Stimulated activated effector memory CD8-positive, alpha-beta T cell treated with anti-CD3 and anti-CD28 coated beads, Interleukin-12 subunit alpha, Interleukin-12 subunit beta, amount 100 ng/mL, for 72 hours (primary cell): Measurements from ENCODE around the gene SNRPA1.
"Not testable (repeated sequence)": the region's sequence is repeated elsewhere in the genome, so short reads cannot be mapped to it uniquely, and the experiment has no call there.

Experiments used
- ATAC-seq: fragments of 150-1000 bp; cut with Tn5 transposase; 2 replicates; pipeline ENCODE4 v1.10.0; 2021
- DNase-seq, 2 donors: peaks; one replicate each; pipeline ENCODE4 v3.0.0; 2021 to 2022; ENCODE audit warnings: low spot score in 2 of 2
- H3K27ac Mint-ChIP-seq: one replicate; pipeline ENCODE4 v1.8.0; 2022; ENCODE audit warnings: mild to moderate bottlenecking, mixed read lengths
- H3K36me3 Mint-ChIP-seq: one replicate; pipeline ENCODE4 v1.8.0; 2022; ENCODE audit warnings: mild to moderate bottlenecking, mixed read lengths
- H3K4me1 Mint-ChIP-seq: one replicate; pipeline ENCODE4 v1.8.0; 2022; ENCODE audit warnings: mixed read lengths
- H3K4me3 Mint-ChIP-seq: one replicate; pipeline ENCODE4 v1.8.0; 2022; ENCODE audit warnings: mild to moderate bottlenecking, mixed read lengths
- H3K9me3 Mint-ChIP-seq: one replicate; pipeline ENCODE4 v1.8.0; 2022; ENCODE audit warnings: mixed read lengths

The SNRPA1 gene

DNA sequence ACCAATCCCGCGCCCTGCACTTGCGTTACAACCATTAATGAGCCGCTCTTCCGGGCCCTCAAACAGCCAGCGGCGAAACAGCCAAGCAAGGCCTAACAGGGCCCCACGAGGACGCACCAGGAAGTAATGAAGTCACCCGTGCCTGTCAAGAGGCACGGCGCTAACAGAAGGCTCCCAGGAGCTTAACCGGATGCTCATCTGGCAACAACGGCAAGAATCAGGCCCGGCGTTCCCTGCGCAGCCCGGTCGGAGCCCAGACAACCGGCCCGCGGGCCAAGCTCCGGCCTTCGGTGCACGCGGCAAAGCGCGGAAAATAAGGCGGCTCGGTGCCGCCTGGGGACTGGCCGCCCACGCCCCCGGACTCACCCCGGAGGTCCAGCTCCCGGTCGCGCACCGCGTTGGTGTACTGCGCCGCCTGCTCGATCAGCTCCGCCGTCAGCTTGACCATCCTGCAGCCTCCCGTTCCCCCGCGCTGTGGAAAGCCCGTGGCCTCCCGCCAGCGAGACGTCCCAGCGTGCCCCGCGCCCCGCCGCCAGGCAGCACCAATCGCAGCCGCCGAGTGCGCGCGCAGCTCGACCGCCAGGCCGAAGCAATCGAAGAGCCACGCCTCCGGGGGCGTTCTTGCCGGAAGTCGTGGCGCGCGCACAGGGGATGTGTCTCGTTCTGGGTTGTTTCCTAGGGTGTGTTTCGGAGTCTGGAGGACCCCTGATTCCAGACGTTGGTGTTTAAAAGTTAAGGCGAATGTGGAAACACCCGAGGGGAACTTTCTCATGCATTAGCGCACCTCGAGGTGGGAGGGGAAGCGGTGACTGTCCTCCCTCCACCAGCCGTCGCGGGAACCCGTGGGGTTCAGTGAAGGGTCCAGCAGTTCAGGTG lies at the start of gene SNRPA1:
TSS of gene SNRPA1 (minus strand) at position 518 of the 876 bp plus-strand sequence. CDS start at position 448, 70 bp downstream.
- Mint-ChIP-seq H3K4me1 (peaks cover 24% of the 10 kb centered on the region), H3K36me3 (peaks cover 56% of the 10 kb centered on the region), H3K27ac (peak within 1 kb of the TSS; percentile 96), H3K9me3 (no peaks in the 10 kb centered on the region), H3K4me3 (peak within 1 kb of the TSS; percentile 96)
- ATAC-seq (peak; percentile 92), DNase-seq (peak; percentile 97 to 99)

DNA sequence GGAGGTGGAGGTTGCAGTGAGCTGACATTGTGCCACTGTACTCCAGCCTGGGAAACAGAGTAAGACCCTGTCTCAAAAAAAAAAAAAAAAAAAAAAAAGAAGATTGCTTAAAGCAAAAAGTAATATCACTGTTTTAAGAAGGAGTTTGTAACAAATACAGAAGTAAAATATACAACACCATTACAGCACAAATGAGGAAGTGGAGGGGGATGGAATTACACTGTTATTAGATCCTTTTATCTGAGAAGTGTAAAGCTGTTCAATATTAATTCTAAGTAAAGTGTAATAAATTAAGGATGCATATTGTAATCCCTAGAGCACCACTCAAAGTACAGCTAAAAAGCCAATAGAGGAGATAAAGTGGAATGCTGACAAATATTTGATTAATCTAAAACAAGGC lies 47.0 kb upstream of the SNRPA1 start:
- no peak for ATAC-seq
- Mint-ChIP-seq H3K27ac (no peak overlapping the region), H3K4me3 (no peak overlapping the region), H3K4me1 (no peaks in the 10 kb centered on the region), H3K36me3 (no peaks in the 10 kb centered on the region), H3K9me3 (peaks cover 2% of the 10 kb centered on the region)
- no peak for DNase-seq

GRCh38 chr15:101338502-101339057 lies 43.5 kb upstream of the SNRPA1 start:
- Mint-ChIP-seq H3K9me3 (peaks cover 6% of the 10 kb centered on the region), H3K4me3 (no peak overlapping the region), H3K4me1 (peaks cover 6% of the 10 kb centered on the region), H3K36me3 (no peaks in the 10 kb centered on the region), H3K27ac (no peak overlapping the region)
- ATAC-seq (no peak), DNase-seq (no peak)

GRCh38 chr15:101337976-101338375 lies 42.9 kb upstream of the SNRPA1 start:
- ATAC-seq (no peak), DNase-seq (no peak)
- Mint-ChIP-seq H3K9me3 (peaks cover 10% of the 10 kb centered on the region), H3K4me3 (no peak overlapping the region), H3K4me1 (peaks cover 12% of the 10 kb centered on the region), H3K36me3 (no peaks in the 10 kb centered on the region), H3K27ac (no peak overlapping the region)

- peaks cover 16% of the 10 kb centered on the region for H3K9me3 Mint-ChIP-seq
- DNase-seq = peak; percentile 18 to 66
- peak overlapping the region; percentile 48 for H3K4me3 Mint-ChIP-seq
- H3K36me3 Mint-ChIP-seq = not testable (repeated sequence)
- peak overlapping the region; percentile 88 for H3K27ac Mint-ChIP-seq
- peak; percentile 94 for ATAC-seq
- H3K4me1 Mint-ChIP-seq = peaks cover 14% of the 10 kb centered on the region
Observed at GRCh38 chr15:101333907-101334789, 39.1 kb upstream of the SNRPA1 start.

GRCh38 chr15:101332061-101332467 lies 37.0 kb upstream of the SNRPA1 start:
- H3K4me1 Mint-ChIP-seq = peaks cover 14% of the 10 kb centered on the region
- DNase-seq (no peak), ATAC-seq (no peak)
- H3K9me3 Mint-ChIP-seq = peaks cover 13% of the 10 kb centered on the region
- no peak overlapping the region for H3K4me3 Mint-ChIP-seq
- no peak overlapping the region for H3K27ac Mint-ChIP-seq
- no peaks in the 10 kb centered on the region for H3K36me3 Mint-ChIP-seq

DNA sequence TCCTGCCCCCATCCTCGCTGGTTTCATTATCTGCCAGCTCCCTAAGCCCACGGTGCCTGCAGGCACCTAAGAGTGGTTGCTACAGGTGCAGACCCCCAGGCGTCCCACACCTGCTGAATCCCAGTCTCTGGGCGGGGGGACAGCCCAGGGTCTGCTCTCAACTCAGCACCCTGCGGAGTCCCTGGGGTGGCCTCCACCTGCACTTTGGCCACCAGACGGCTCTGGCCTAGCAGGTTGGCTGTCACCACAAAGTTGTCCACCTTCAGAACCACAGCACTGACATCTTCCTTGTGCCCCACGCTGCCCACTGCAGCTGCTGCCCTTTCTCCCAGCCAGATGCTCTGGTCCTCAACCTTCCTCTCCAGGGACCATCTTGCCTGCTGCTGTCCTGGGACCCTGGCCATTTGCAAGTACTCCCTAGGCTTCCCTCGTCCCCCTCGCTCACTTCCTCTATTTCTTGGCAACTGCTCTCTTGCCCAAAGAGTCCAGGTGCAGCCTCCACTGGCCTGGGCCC lies 34.9 kb upstream of the SNRPA1 start:
- ATAC-seq (no peak), DNase-seq (no peak)
- peak overlapping the region; percentile 15 for H3K27ac Mint-ChIP-seq
- H3K4me1 Mint-ChIP-seq = peaks cover 14% of the 10 kb centered on the region
- peaks cover 10% of the 10 kb centered on the region for H3K9me3 Mint-ChIP-seq
- H3K36me3 Mint-ChIP-seq = no peaks in the 10 kb centered on the region
- H3K4me3 Mint-ChIP-seq = no peak overlapping the region

GRCh38 chr15:101329309-101329863 lies 34.3 kb upstream of the SNRPA1 start:
- peaks cover 14% of the 10 kb centered on the region for H3K4me1 Mint-ChIP-seq

DNA sequence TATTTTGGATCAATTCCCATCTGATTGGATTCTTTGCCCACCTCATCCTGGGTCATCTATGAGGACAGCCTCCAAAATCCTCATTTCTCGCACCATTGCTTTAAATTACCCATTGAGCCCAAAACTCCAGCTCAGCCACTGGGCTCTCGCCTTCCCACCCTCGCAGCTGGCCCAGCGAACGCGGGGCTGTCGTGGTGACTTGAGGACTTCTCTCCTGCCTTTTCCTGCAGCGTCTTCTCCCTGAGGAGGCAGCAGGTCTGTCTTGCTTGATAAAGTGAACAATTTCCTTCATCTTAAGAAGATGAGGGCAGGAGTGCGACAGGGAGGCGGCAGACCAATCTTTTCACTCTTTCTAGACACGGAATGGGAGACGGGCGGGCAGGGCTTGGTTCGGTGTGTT lies 33.0 kb upstream of the SNRPA1 start:
- H3K4me1 Mint-ChIP-seq = peaks cover 2% of the 10 kb centered on the region
- DNase-seq (no peak), ATAC-seq (no peak)
- H3K9me3 Mint-ChIP-seq = peaks cover 6% of the 10 kb centered on the region
- H3K4me3 Mint-ChIP-seq = no peak overlapping the region
- no peaks in the 10 kb centered on the region for H3K36me3 Mint-ChIP-seq
- H3K27ac Mint-ChIP-seq = no peak overlapping the region

More at GRCh38 chr15:101329309-101329863, 34.3 kb upstream of the SNRPA1 start:
- H3K4me3 Mint-ChIP-seq = no peak overlapping the region
- H3K36me3 Mint-ChIP-seq = no peaks in the 10 kb centered on the region
- peak overlapping the region; percentile 15 for H3K27ac Mint-ChIP-seq
- DNase-seq = no peak
- H3K9me3 Mint-ChIP-seq = peaks cover 10% of the 10 kb centered on the region
- no peak for ATAC-seq

- Mint-ChIP-seq H3K9me3 (peaks cover 3% of the 10 kb centered on the region), H3K4me1 (no peaks in the 10 kb centered on the region), H3K4me3 (no peak overlapping the region), H3K36me3 (no peaks in the 10 kb centered on the region), H3K27ac (no peak overlapping the region)
- ATAC-seq (no peak), DNase-seq (no peak)
Observed at GRCh38 chr15:101327147-101327740, 32.2 kb upstream of the SNRPA1 start.

DNA sequence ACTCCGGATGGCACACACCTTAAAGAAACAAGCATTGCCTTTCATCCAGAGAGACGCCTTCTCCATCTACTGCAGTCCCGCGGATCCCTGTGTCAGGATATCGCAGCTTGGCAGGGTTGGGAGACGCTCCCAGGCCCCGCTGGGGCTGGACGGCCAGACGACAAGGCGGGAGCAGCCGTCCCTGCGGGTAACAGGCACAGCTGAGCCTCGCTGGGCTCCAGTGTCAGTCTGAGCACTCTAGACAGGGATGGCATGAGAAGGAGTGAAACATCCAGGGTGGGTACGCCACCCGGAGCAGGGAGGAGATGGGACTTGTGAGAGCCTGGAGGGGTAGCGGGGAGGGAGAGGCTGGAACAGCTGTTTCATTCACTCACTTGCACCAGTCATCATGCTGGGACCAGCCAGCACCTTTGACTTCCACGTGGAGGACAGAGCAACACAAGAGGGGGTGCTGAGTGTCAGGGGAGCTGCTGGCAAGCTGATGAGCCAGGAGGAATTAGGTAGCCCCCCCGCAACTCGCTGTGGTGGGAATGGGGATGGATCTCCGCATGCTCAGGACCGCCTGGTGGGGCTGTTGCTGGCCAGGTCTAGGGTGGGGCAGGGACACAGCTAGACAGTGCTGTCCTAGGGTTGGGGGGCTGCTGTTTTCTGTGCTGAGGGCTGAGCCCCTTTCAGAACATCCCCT lies 31.6 kb upstream of the SNRPA1 start:
- Mint-ChIP-seq H3K9me3 (no peaks in the 10 kb centered on the region), H3K36me3 (no peaks in the 10 kb centered on the region), H3K4me1 (no peaks in the 10 kb centered on the region), H3K4me3 (no peak overlapping the region), H3K27ac (no peak overlapping the region)
- no peak for ATAC-seq
- no peak for DNase-seq

DNA sequence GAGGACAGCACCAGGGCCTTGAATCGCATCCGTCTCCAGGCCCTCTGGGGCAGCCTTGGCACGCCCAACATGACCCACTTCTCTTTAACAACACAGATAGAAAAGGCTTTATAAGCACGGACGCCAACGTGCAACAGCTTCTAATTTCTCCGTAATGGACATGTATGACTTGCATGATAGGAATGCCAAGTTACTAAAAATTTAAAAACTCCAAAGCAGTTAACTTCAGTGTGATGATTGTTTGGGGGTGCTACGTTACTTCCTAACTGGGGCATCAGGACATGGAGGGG lies 30.9 kb upstream of the SNRPA1 start:
- Mint-ChIP-seq H3K4me1 (peaks cover 4% of the 10 kb centered on the region), H3K27ac (no peak overlapping the region), H3K36me3 (no peaks in the 10 kb centered on the region), H3K9me3 (peaks cover 2% of the 10 kb centered on the region), H3K4me3 (no peak overlapping the region)
- DNase-seq (no peak), ATAC-seq (no peak)

GRCh38 chr15:101325263-101326025 lies 30.4 kb upstream of the SNRPA1 start:
- ATAC-seq (no peak), DNase-seq (no peak)
- H3K9me3 Mint-ChIP-seq = peaks cover 2% of the 10 kb centered on the region
- peaks cover 9% of the 10 kb centered on the region for H3K4me1 Mint-ChIP-seq
- H3K4me3 Mint-ChIP-seq = no peak overlapping the region
- no peak overlapping the region for H3K27ac Mint-ChIP-seq
- no peaks in the 10 kb centered on the region for H3K36me3 Mint-ChIP-seq
